Transverse colon (tissue), 4 donors: Measurements from ENCODE around the gene TMEM147. TPM values are rescaled to one million over a fixed set of nuclear protein-coding genes. Genes with fewer than 3 reads are reported as not detected.

ENCODE experiments used
- DNase-seq: peaks from one replicate; pipeline ENCODE4 v3.0.0-alpha.2; 2019
- H3K27ac ChIP-seq, 4 donors: fragments of 200-600 bp; sonication (generic); 2 replicates each; pipeline ENCODE4 v1.5.1; 2016 to 2018; ENCODE audit warnings: inconsistent platforms in 4 of 4
- H3K27me3 ChIP-seq: fragments of 200-600 bp; sonication (generic); 2 replicates; pipeline ENCODE4 v1.5.1; 2017; ENCODE audit warnings: inconsistent platforms
- H3K36me3 ChIP-seq, 4 donors: fragments of 200-600 bp; sonication (generic); 2 replicates each; pipeline ENCODE4 v1.5.1; 2017 to 2019; ENCODE audit warnings: inconsistent platforms in 4 of 4
- H3K4me1 ChIP-seq, 4 donors: fragments of 200-600 bp; sonication (generic); 2 replicates each; pipeline ENCODE4 v1.5.1; 2017 to 2020; ENCODE audit warnings: inconsistent platforms in 4 of 4
- H3K4me3 ChIP-seq, 4 donors: fragments of 200-600 bp; sonication (generic); 1 replicate in 1 of 4; 2 replicates in 3 of 4; pipeline versions ENCODE4 v1.5.1 to v1.6.1; 2017 to 2019; ENCODE audit warnings: inconsistent platforms in 4 of 4
- H3K9me3 ChIP-seq, 2 donors: fragments of 200-600 bp; sonication (generic); 2 replicates each; pipeline ENCODE4 v1.5.1; 2017 to 2019; ENCODE audit warnings: inconsistent platforms in 2 of 2
- EP300 ChIP-seq: sonication (generic); formaldehyde crosslinking; IDR thresholded peaks from one replicate; pipeline ENCODE4 v1.6.1; 2017; ENCODE audit warnings: antibody characterized with exemption, low read depth
- POLR2A ChIP-seq: fragments of 450-650 bp; IDR thresholded peaks from one replicate; pipeline ENCODE4 v1.6.1; 2016; ENCODE audit warnings: antibody characterized with exemption, mild to moderate bottlenecking, moderate library complexity
- POLR2AphosphoS5 ChIP-seq, 3 donors: sonication (generic); formaldehyde crosslinking; IDR thresholded peaks; one replicate each; pipeline ENCODE4 v1.6.1; 2016; ENCODE audit warnings: antibody characterized with exemption in 3 of 3
- WGBS, 2 donors: methylation state at CpG; one replicate each; pipeline ENCODE4 v1.1.5; 2018; ENCODE audit warnings: low coverage in 1 of 2; 5-methylcytosine and 5-hydroxymethylcytosine counted together
- in situ Hi-C, 4 donors: fragments of 200-750 bp; cut with MboI; loops; one replicate each; pipeline versions ENCODE4 v1.15.0 to v1.15.1; 2017; ENCODE audit warnings: low sequenced_read_pairs in 3 of 4, low pct_ligation_motif_present in 1 of 4, low pct_unique_long_range_greater_than_20kb in 1 of 4
- intact Hi-C: fragments of 100-400 bp; cut with DNase I; formaldehyde crosslinking; loops from one replicate; pipeline ENCODE4 v1.15.1; 2023; ENCODE audit warnings: low total_unique reads
- total RNA-seq, 4 donors: library from RNA; depleted of rRNA; stranded (reverse); fragments of >200 nt; gene quantifications; one replicate each; pipeline ENCODE4 v1.1.0, GENCODE V29; 2016
- TF ChIP-seq, protein P1 (sequence below), 5 experiments: fragments of 200-600 bp in 3 of 5; fragments of 450-650 bp in 2 of 5; sonication (generic) in 3 of 5; IDR thresholded peaks; 1 replicate in 2 of 5; 2 replicates in 3 of 5; pipeline ENCODE4 v1.5.1; 2016 to 2017; ENCODE audit warnings: antibody characterized with exemption in 5 of 5, inconsistent platforms in 3 of 5, mild to moderate bottlenecking in 2 of 5, moderate library complexity in 1 of 5

The TMEM147 gene
- total RNA-seq, 4 donors from 2014 or later = 29.5 to 77.0 (median 54.0) TPM

- H3K4me3 ChIP-seq = no peak overlapping the region
- no peaks in the 10 kb centered on the region for H3K36me3 ChIP-seq
- H3K27ac ChIP-seq = no peak overlapping the region
- WGBS, 2 donors = 78% methylated on average over 7 of the region's 7 CpGs; no CpG with 5 or more reads in 1 of the 2 donors
- no peak for DNase-seq
- in situ Hi-C loops = no loop called here
- H3K9me3 ChIP-seq = no peaks in the 10 kb centered on the region
- TF ChIP-seq, protein P1, sequence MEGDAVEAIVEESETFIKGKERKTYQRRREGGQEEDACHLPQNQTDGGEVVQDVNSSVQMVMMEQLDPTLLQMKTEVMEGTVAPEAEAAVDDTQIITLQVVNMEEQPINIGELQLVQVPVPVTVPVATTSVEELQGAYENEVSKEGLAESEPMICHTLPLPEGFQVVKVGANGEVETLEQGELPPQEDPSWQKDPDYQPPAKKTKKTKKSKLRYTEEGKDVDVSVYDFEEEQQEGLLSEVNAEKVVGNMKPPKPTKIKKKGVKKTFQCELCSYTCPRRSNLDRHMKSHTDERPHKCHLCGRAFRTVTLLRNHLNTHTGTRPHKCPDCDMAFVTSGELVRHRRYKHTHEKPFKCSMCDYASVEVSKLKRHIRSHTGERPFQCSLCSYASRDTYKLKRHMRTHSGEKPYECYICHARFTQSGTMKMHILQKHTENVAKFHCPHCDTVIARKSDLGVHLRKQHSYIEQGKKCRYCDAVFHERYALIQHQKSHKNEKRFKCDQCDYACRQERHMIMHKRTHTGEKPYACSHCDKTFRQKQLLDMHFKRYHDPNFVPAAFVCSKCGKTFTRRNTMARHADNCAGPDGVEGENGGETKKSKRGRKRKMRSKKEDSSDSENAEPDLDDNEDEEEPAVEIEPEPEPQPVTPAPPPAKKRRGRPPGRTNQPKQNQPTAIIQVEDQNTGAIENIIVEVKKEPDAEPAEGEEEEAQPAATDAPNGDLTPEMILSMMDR (IDR thresholded peaks at IDR 0.05) = no peak
- TF ChIP-seq POLR2A = no peak
- no peak for TF ChIP-seq EP300
- no peak for TF ChIP-seq POLR2AphosphoS5 (IDR thresholded peaks at IDR 0.05)
- intact Hi-C loops = no loop called here
- H3K27me3 ChIP-seq = peaks cover 69% of the 10 kb centered on the region
- peaks cover 0 to 20% (median 9%) of the 10 kb centered on the region in 4 donors for H3K4me1 ChIP-seq
Measured at GRCh38 chr19:35511337-35511736, 34.1 kb upstream of the TMEM147 start.

GRCh38 chr19:35512831-35513627 is 32.4 kb upstream of the TMEM147 start:
- WGBS, 2 donors = 82% methylated on average over 15 of the region's 15 CpGs; no CpG with 5 or more reads in 1 of the 2 donors
- in situ Hi-C loops = no loop called here
- no peak for DNase-seq

DNA sequence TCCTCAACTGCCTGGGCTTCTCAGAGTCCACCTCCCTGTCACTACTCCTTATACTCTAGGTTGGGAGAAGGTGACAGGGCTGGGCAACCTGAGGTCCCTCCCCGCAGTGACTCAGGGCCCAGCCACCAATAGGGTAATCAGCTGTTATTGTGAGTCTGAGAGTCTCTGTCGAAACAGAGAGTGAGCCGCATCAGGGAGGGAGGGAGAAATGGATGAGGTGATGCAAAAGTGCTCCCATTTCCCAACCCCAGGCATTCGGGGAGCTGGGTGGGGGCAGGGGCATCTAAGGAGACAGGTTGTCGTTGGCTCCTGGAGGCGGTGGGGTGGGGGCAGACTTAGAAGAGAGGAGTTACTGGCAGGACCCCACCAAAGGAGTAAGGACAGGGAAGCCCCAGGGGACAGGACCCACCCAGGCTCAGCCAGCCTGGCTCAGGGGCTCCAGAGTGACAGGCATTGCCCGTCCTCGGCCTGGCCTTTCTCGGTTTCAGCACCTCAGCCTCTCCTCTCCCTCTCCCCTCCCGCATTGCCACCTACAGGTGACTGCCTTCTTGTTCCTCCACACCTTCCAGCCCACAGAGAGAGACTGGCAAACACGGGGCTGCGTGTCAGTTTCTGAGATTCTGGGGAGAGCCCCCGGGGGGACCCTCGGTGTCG is 31.7 kb upstream of the TMEM147 start, which contains the start of gene DMKN:
Gene DMKN, minus strand, starts transcription at position 22 of the 654 bp plus-strand sequence. CDS start 174 bp downstream, outside the sequence.
- WGBS, 2 donors = 36% methylated on average over 15 of the region's 15 CpGs; no CpG with 5 or more reads in 1 of the 2 donors
- TF ChIP-seq EP300 (no peak), POLR2AphosphoS5 (IDR thresholded peaks at IDR 0.05) (no peak), POLR2A (no peak)
- TF ChIP-seq, protein P1 (IDR thresholded peaks at IDR 0.05) = no peak
- H3K36me3 ChIP-seq = no peaks in the 10 kb centered on the region
- no peak within 1 kb of the TSS for H3K4me3 ChIP-seq
- H3K27me3 ChIP-seq = peaks cover 59% of the 10 kb centered on the region
- in situ Hi-C loops (no loop called here), intact Hi-C loops (no loop called here)
- H3K27ac ChIP-seq = no peak within 1 kb of the TSS
- peaks cover 0 to 20% (median 9%) of the 10 kb centered on the region in 4 donors for H3K4me1 ChIP-seq
- no peaks in the 10 kb centered on the region for H3K9me3 ChIP-seq
- DNase-seq = no peak

More at GRCh38 chr19:35512831-35513627, 32.4 kb upstream of the TMEM147 start:
- Histone ChIP-seq H3K4me3 (no peak overlapping the region), H3K27ac (no peak overlapping the region), H3K4me1 (peaks cover 0 to 20% (median 9%) of the 10 kb centered on the region in 4 donors), H3K9me3 (no peaks in the 10 kb centered on the region), H3K36me3 (no peaks in the 10 kb centered on the region), H3K27me3 (peaks cover 66% of the 10 kb centered on the region)
- intact Hi-C loops = no loop called here
- TF ChIP-seq POLR2A (no peak), EP300 (no peak), POLR2AphosphoS5 (IDR thresholded peaks at IDR 0.05) (no peak)
- TF ChIP-seq, protein P1 (IDR thresholded peaks at IDR 0.05) = no peak

DNA sequence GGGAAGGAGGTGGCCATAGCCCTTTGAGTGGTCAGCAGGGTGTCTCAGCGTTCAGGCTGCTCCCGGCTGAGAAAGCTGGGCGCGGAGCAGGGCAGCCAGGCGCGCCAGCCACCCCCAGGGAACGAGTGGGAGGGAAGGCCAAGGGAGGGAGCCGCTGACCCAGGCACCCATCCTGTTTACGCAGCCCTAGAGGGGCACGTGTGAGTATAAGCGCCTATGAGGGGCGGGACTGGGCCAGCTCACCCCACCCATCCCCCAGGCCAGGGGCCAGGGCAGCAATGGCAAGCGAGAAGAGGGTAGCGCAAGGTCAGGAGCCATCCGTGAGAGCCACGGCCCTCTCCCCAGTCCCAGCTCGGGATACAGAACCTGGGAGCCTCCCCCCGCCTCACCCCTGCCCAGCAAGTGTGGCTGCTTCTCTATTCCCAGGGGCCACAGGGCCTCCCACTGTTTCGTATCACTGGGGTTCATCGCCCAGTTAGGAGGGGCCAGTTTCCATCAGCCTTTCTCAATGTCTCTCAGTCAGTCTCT is 31.1 kb upstream of the TMEM147 start:
- Histone ChIP-seq H3K36me3 (no peaks in the 10 kb centered on the region), H3K4me1 (peaks cover 0 to 14% (median 7%) of the 10 kb centered on the region in 4 donors), H3K27ac (no peak overlapping the region), H3K9me3 (no peaks in the 10 kb centered on the region), H3K4me3 (no peak overlapping the region), H3K27me3 (peaks cover 53% of the 10 kb centered on the region)
- no peak for TF ChIP-seq EP300
- intact Hi-C loops = no loop called here
- in situ Hi-C loops = no loop called here
- no peak for DNase-seq
- 32 to 58% methylated on average over 2 to 19 of the region's 20 CpGs for WGBS, 2 donors
